AML-193 (cell line): ENCODE data around the gene GLIS1.
A peak's percentile ranks its signal among the peaks of the same experiment; 100 is the strongest.

Experiments
- DNase-seq, 2 experiments: peaks; one replicate each; lab custom pipeline; 2025; lab: John Stamatoyannopoulos, UW

Gene GLIS1

DNA sequence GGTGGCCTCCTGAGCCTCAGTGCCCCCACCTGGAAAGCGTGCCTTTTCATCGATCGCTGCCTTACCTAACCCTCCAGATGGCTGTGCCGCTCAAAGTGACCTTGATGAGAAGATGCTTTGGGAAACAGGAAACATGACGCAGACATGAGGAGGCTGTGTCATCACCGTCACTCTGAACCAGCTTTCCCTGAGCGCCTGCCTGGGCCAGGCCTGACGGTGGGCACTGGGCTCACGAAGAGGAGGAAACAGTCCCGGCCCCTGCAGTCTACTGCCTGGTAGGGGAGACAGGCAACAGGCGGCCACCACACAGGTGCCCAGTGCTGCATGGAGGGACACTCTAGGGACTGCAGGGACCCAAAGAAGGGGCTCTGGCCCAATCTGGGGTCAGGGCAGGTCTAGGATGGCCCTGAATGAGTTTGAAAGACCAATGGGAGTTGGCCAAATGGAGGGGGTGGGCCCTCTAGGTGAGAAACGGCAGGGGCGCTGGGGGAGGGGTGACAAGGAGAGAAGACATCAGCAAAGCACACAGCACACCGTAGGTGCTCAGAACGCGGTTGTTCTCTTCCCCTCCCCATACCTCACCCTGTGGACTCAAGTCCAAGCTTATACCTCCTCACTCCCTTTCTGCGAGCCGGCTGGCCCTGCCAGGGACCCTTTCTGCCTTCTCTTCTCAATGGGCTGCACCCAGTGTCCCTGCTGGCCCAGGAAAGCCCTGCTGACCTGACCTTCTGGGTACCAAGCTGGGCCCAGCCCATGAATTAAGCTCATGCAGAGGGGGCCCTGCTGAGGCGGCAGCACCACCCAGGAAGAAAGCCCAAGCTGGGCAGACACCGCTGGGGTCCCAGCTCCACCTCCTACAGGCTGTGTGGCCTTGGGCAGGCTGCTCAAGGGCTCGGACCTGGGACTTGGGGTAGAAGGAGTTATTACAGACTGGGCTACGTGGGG lies 44.9 kb downstream of the GLIS1 start:
- no peak for DNase-seq

DNA sequence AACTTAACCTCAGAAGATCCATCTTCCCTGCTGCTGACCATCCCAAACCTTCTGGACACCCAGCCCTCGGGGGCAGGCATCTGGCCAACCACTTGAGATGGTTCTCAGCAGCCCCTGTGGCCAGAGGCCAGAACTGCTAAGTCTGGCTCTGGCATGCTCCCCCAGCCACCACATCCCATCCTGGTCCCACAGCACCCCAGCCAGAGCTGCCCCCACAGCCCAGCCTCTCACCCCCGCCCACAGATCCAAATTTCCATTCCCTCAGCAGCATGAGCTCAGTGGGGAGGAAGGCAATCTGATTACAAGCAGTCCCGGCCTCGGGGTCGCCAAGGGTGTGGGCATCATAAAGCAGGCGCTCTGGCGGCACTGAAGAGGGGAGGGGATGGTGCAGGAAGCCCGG lies 45.6 kb downstream of the GLIS1 start:
- no peak for DNase-seq

- no peak for DNase-seq
Observed at GRCh38 chr1:53691326-53691725, 47.6 kb downstream of the GLIS1 start.

- no peak for DNase-seq
Observed at GRCh38 chr1:53690411-53690810, 48.6 kb downstream of the GLIS1 start.

DNA sequence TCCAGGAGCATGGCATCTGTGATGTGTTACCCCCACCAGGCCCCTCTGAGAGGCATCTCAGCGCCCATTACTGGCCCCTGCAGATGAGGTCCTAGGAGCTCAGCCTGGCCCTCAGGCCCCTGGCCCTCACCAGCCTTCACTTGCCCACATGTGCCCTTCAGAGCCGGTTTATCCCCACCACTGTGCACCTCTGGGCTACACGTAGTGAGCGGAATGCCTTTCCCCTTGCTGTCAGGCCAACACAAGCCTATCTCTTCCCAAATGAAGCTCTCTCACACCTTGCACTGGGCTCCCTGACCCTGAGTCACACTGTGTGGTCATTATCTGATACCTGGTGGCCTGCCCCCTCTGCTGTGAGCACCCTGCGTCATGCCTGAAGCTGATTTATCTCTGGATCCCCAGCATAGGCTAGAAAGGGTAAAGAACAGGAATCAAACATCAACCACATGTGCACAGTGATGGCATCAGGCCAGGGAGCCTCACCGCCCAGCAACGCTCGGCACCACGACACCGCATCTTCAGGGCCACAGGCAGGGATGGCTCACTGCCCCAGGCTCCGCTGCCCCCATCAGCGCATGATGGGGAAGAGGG lies 49.1 kb downstream of the GLIS1 start:
- no peak for DNase-seq

GRCh38 chr1:53689223-53689622 lies 49.7 kb downstream of the GLIS1 start:
- no peak for DNase-seq

DNA sequence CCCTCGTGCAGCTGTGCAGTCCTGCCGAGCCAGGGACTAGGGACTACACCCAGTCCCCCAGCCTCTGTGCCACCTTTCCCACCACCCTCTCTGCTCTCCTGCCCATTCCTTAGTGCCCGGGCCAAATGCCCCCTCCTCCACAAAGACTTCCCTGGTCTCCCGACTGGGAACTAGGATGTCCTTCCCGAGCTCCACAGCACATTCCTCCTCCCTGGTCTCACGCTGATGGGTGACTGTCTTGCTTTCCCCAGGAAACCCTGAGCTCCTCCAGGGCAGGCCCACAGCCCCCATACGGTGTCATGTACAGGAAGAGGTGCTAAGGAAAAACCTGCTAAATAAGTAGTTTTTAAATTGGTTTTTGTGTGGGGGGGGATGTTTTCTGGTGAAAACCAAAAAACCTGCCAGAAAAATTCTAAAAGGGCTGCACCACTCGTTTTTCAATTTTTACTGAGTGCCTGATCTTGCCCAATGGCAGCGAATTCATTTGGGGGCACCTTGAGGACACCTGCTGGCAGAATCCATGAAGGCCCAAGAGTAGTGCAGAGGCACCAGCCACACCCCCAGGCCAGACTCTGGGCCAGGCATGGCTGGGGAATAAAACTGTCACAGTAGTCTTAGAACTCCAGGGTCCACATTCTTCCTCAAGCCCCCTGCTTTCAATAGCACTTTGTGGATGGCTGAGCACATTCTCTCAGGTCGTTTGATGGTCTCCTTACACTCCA lies 50.4 kb downstream of the GLIS1 start:
- DNase-seq: no peak

- no peak for DNase-seq
Observed at GRCh38 chr1:53687901-53688300, 51.1 kb downstream of the GLIS1 start.

GRCh38 chr1:53687426-53687825 lies 51.5 kb downstream of the GLIS1 start:
- DNase-seq: no peak

- no peak for DNase-seq
Observed at GRCh38 chr1:53686965-53687267, 52.0 kb downstream of the GLIS1 start.

DNA sequence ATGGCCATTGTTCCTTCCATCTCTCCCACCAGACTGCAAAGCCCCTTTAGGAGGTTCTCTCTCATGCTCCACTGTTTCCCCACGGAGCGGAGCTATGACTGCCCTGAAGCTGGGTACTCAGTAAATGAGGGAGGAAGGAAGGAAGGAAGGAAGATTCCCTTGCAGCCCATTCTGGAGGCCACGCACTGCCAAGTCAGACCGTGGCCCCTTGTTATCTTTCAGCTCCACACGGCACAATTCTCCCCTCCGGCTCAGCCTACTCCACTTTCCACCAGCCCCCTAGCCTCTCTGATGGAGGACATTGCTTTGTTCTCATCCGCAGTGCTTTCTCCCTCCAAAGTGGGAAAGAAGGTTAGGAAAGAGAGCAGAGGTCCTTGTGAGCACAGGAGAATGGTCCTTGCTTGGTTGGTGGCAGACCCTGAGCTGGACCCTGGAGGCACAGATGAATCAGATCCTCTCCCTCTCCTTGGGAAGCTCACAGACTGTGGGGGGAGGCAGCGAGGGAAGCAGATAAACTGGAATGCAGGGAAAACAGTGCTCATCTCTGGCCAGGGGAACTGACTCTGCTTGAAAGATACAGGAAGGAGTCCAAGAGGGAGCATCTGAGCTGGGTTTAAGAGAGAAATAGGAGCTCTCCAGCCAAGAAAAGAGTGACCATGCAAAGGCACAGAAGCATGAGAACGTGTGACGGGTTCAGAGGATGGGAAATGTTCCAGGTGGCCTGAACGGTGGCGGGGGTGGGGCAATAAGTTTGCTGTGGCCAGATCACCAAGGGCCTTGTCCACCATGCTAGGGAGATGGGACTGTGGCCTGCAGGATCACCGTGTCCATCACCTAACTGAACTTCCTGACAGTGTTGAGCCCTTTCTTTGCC lies 52.6 kb downstream of the GLIS1 start:
- no peak for DNase-seq

GRCh38 chr1:53685272-53686051 lies 53.5 kb downstream of the GLIS1 start:
- no peak for DNase-seq

DNA sequence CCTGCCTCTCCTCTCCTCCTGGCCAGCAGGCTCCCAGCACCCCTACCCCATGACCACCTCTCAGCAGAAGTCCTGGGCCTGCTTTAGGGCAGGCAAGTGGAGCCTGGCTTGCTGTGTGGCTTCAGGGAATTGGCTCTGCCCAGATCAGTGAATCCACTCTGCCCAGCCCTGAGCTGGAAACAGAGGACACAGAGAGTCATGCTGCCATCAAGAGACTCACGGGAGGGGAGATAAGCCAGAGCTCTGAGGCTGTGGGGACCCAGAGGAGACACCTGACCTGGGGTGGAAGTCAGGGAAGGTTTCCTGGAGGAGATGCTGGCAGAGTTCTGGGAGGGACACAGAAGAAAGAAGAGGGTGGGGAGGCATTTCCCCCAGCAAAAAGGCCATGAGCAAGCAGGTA lies 54.2 kb downstream of the GLIS1 start:
- no peak for DNase-seq

DNA sequence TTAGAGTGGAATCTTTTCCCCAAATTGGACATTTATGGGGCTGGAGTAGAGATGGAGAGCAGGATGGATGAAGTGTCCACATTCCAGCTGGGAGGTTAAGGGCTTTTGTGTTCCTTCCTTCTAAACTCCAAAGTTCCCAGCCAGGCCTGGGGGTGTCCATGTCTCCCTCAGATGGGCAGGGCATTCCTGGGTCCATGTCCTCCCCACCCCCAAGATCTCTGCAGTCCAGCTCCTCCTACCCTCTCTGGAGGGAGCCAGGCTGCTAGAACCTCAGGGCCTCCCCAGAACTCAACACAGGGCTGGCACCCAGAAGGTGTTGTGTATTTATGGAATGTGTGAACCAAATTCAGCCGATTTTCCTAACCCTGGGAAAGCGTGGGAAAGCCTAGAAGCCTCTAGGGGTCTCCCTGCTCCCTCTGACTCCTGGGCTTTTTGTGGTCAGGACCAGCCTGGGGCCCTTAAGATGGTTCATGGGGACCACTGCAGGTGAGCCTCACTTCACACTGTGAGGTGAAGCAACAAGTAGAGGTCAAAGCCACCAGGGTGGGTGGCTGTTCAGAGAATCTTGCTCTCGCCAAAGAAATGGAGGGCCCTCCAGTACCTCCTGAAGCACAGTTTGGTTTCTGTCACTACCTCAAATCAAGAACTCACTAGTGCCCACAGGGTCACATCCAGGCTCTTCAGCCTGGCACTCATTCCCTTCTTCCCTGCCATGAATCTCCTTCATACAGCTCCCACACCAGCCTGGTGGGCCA lies 54.8 kb downstream of the GLIS1 start:
- DNase-seq: no peak

GRCh38 chr1:53682881-53683280 lies 56.1 kb downstream of the GLIS1 start:
- no peak for DNase-seq

GRCh38 chr1:53681977-53682685 lies 56.8 kb downstream of the GLIS1 start:
- DNase-seq: peak in 1 of 2 experiments; percentile 6

DNA sequence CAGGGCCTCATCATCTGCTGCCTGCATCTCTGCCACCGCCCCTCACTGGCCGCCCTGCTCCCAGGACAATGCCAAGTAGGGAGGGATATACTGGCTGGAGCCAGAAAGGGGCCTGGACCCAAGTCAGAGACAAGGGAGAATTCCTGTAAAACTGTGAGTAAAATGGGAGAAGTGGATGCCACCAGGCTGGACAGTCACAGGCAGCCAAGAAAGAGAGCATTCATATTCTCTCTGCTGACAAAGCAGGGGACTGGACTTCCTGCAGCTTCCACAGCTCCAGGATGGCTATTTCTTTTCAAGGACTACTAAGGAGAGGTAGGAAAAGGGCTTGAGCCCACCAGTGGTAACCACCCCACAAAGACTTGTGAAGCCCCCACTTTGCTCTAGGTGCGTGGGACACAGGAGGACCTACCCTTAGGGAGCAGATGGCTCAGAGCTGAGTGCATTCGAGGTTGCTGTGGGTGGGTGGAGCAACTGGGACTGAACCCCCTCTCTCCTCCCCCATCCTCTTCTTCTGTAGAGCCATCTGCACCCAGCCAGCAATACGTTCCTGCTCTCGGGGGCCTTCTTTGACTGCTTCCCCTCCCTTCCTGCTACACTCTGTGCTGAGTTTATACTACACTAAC lies 57.5 kb downstream of the GLIS1 start:
- DNase-seq: no peak

DNA sequence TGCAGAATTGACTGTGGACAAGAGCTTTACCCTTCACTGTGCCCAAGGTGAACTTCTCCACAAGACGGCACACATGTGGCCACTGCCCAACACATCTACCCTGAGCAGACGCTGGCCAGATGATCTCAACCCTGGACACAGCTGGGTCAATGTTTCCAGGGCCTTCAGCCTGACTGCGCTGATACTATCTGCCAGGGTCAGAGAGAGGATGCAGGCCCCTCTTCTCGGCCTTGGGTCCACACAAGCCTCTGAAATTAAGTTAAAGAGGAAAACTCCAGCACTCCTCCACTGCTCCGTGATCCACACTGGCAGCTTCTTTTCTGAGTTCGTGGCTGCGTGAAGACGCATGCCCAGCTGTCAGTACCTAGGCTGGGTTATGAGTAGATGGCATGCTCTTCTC lies 58.1 kb downstream of the GLIS1 start:
- DNase-seq: no peak
